ENCODE measurements around the gene KCNJ9.

Gene KCNJ9

GRCh38 chr1:160066829-160067745, 14.3 kb upstream of the KCNJ9 start:
- DNase-seq, result no peak

GRCh38 chr1:160068225-160068624, 13.1 kb upstream of the KCNJ9 start:
- no peak for DNase-seq

- no peak for DNase-seq
Measured at GRCh38 chr1:160069460-160070231, 11.7 kb upstream of the KCNJ9 start, which contains the start of gene KCNJ10. Gene KCNJ10 (minus strand): TSS chr1:160070160. CDS start chr1:160042532, 27,628 bp downstream.

- peak; percentile 36 to 41 for DNase-seq
Measured at GRCh38 chr1:160070243-160071163, 10.8 kb upstream of the KCNJ9 start.

- no peak for DNase-seq
Measured at GRCh38 chr1:160071289-160071688, 10.0 kb upstream of the KCNJ9 start.

- no peak for DNase-seq
Measured at GRCh38 chr1:160074865-160075264, 6.5 kb upstream of the KCNJ9 start.

- no peak for DNase-seq
Measured at GRCh38 chr1:160075836-160076235, 5.5 kb upstream of the KCNJ9 start.

GRCh38 chr1:160076295-160076694, 5.0 kb upstream of the KCNJ9 start:
- DNase-seq, result no peak

GRCh38 chr1:160077486-160077885, 3.9 kb upstream of the KCNJ9 start:
- no peak for DNase-seq

GRCh38 chr1:160078512-160079195, 2.7 kb upstream of the KCNJ9 start:
- peak; percentile 58 to 65 for DNase-seq

GRCh38 chr1:160079448-160079847, 1.9 kb upstream of the KCNJ9 start:
- DNase-seq, result no peak

- no peak for DNase-seq
Measured at GRCh38 chr1:160080381-160081100, 797 bp upstream of the KCNJ9 start.

- no peak for DNase-seq
Measured at GRCh38 chr1:160082487-160082886, 1.1 kb downstream of the KCNJ9 start.

GRCh38 chr1:160082926-160083325, 1.6 kb downstream of the KCNJ9 start:
- DNase-seq, result no peak

GRCh38 chr1:160083968-160084770, 2.8 kb downstream of the KCNJ9 start:
- DNase-seq, result peak; percentile 68 to 69

- no peak for DNase-seq
Measured at GRCh38 chr1:160084771-160085321, 3.5 kb downstream of the KCNJ9 start.

- DNase-seq, result peak; percentile 75 to 79
Measured at GRCh38 chr1:160085686-160086455, 4.5 kb downstream of the KCNJ9 start.

GRCh38 chr1:160086456-160086892, 5.1 kb downstream of the KCNJ9 start:
- DNase-seq, result no peak

GRCh38 chr1:160087118-160087662, 5.9 kb downstream of the KCNJ9 start:
- DNase-seq, result no peak
